ENCODE results near the gene CXCL16. TPM values are rescaled to one million over a fixed set of nuclear protein-coding genes. Genes with fewer than 3 reads are reported as not detected.

CXCL16 gene
- total and polyA plus RNA-seq, 2 of the 13 experiments (the other 11 are each of a cell fraction or from before 2014, with no cell fraction given), result 9.4 to 101 TPM

DNA sequence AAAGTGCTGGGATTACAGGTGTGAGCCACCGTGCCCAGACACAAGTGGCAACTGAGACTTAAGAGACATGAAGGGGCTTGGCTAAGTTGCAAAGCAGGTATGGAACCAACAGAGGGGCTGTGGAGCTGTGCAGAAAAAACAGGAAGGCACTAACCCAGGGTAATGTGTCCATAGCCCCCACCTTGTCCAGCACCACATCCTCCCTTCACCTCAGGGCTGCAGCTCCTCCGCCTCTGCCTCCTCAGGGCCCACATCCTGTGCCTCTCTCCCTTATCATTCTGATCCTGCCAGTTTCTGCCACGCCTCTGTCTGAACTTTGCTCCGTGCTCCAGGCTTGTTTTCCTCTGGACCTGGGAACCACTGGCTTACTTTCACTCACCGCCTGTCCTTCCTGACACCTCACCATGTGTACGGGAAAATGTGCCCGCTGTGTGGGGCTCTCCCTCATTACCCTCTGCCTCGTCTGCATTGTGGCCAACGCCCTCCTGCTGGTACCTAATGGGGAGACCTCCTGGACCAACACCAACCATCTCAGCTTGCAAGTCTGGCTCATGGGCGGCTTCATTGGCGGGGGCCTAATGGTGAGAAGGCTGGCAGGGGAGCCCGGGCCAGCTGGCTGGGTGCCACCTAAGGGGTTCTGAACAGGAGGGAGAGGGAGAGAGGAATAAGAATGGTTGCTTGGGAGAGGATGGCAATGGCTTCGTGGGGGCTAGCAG is 31.9 kb upstream of the CXCL16 start, which contains the start of gene TM4SF5 (continued):
- TF ChIP-seq, protein P1, sequence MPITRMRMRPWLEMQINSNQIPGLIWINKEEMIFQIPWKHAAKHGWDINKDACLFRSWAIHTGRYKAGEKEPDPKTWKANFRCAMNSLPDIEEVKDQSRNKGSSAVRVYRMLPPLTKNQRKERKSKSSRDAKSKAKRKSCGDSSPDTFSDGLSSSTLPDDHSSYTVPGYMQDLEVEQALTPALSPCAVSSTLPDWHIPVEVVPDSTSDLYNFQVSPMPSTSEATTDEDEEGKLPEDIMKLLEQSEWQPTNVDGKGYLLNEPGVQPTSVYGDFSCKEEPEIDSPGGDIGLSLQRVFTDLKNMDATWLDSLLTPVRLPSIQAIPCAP (CRISPR knock-in tag; IDR thresholded peaks at IDR 0.05; ENCODE audit: low read depth), result no peak
- no peak for TF ChIP-seq MAFK (conservative IDR thresholded peaks at IDR 0.05 in 1 of 2, IDR thresholded peaks at IDR 0.05 in 1 of 2; ENCODE audit: low read length in 2 of 2)
- 0 out of 2 replicates have a peak, but pooled peaks have one; percentile 43 for TF ChIP-seq ZNF296 (CRISPR knock-in tag; conservative IDR thresholded peaks at IDR 0.05)
- 0 out of 2 replicates have a peak, but pooled peaks have one; percentile 47 for TF ChIP-seq TSC22D2 (CRISPR knock-in tag; IDR thresholded peaks at IDR 0.05; ENCODE audit: borderline replicate concordance)
- peak; percentile 90 for TF ChIP-seq GATAD2A (CRISPR knock-in tag; IDR thresholded peaks at IDR 0.05)
- TF ChIP-seq TOE1 (CRISPR knock-in tag; IDR thresholded peaks at IDR 0.05), result no peak
- TF ChIP-seq, protein P2, sequence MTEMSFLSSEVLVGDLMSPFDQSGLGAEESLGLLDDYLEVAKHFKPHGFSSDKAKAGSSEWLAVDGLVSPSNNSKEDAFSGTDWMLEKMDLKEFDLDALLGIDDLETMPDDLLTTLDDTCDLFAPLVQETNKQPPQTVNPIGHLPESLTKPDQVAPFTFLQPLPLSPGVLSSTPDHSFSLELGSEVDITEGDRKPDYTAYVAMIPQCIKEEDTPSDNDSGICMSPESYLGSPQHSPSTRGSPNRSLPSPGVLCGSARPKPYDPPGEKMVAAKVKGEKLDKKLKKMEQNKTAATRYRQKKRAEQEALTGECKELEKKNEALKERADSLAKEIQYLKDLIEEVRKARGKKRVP (CRISPR knock-in tag; IDR thresholded peaks at IDR 0.05), result no peak
- TF ChIP-seq MXD4 (CRISPR knock-in tag; IDR thresholded peaks at IDR 0.05), result peak; percentile 95
- peak; percentile 91 for TF ChIP-seq PITX1 (CRISPR knock-in tag; IDR thresholded peaks at IDR 0.05)
- TF ChIP-seq MIER2 (CRISPR knock-in tag; IDR thresholded peaks at IDR 0.05), result no peak
- no peak for TF ChIP-seq TMF1 (CRISPR knock-in tag; IDR thresholded peaks at IDR 0.05; ENCODE audit: low read depth)
- no peak for TF ChIP-seq SRF (IDR thresholded peaks at IDR 0.05; ENCODE audit: low read depth, low read length)
- no peak for TF ChIP-seq ZNF670 (CRISPR knock-in tag; IDR thresholded peaks at IDR 0.05; ENCODE audit: borderline replicate concordance)
- peak; percentile 78 for TF ChIP-seq ZNF883 (CRISPR knock-in tag; IDR thresholded peaks at IDR 0.05; ENCODE audit: not compliant biosample characterization)
- TF ChIP-seq, protein P3, sequence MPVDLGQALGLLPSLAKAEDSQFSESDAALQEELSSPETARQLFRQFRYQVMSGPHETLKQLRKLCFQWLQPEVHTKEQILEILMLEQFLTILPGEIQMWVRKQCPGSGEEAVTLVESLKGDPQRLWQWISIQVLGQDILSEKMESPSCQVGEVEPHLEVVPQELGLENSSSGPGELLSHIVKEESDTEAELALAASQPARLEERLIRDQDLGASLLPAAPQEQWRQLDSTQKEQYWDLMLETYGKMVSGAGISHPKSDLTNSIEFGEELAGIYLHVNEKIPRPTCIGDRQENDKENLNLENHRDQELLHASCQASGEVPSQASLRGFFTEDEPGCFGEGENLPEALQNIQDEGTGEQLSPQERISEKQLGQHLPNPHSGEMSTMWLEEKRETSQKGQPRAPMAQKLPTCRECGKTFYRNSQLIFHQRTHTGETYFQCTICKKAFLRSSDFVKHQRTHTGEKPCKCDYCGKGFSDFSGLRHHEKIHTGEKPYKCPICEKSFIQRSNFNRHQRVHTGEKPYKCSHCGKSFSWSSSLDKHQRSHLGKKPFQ (CRISPR knock-in tag; IDR thresholded peaks at IDR 0.05; ENCODE audit: insufficient replicate concordance), result peak; percentile 43
- TF ChIP-seq, protein P4, sequence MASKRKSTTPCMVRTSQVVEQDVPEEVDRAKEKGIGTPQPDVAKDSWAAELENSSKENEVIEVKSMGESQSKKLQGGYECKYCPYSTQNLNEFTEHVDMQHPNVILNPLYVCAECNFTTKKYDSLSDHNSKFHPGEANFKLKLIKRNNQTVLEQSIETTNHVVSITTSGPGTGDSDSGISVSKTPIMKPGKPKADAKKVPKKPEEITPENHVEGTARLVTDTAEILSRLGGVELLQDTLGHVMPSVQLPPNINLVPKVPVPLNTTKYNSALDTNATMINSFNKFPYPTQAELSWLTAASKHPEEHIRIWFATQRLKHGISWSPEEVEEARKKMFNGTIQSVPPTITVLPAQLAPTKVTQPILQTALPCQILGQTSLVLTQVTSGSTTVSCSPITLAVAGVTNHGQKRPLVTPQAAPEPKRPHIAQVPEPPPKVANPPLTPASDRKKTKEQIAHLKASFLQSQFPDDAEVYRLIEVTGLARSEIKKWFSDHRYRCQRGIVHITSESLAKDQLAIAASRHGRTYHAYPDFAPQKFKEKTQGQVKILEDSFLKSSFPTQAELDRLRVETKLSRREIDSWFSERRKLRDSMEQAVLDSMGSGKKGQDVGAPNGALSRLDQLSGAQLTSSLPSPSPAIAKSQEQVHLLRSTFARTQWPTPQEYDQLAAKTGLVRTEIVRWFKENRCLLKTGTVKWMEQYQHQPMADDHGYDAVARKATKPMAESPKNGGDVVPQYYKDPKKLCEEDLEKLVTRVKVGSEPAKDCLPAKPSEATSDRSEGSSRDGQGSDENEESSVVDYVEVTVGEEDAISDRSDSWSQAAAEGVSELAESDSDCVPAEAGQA (IDR thresholded peaks at IDR 0.05; ENCODE audit: low read depth), result peak; percentile 73; the same call in 1 of the 2 replicates
- TF ChIP-seq, protein P4 (CRISPR knock-in tag; IDR thresholded peaks at IDR 0.05; ENCODE audit: borderline replicate concordance), result peak; percentile 67; the same call in 1 of the 2 replicates

Measured in HepG2 (cell line).